ENCODE results near the gene FXYD6.

GRCh38 chr11:117909611-117910382, 33.3 kb upstream of the FXYD6 start:
- TF ChIP-seq POLR2A (IDR thresholded peaks at IDR 0.05; ENCODE audit: low read length): no peak
- TF ChIP-seq GATA1 (IDR thresholded peaks at IDR 0.05; ENCODE audit: low read depth, low read length): no peak

Measured in erythroblast (primary cell).